Measurements from ENCODE around the gene SCFD2. TPM values are rescaled to one million over a fixed set of nuclear protein-coding genes. Genes with fewer than 3 reads are reported as not detected.
A peak's percentile ranks its signal among the peaks of the same experiment; 100 is the strongest.

The SCFD2 gene
- polyA plus RNA-seq, 3 donors from 2014 or later = 13.0 to 22.8 (median 21.4) TPM

GRCh38 chr4:52989865-52990264 is 376.0 kb downstream of the SCFD2 start:
- H3K4me3 Mint-ChIP-seq = no peak overlapping the region
- H3K9me3 Mint-ChIP-seq = no peaks in the 10 kb centered on the region
- H3K36me3 Mint-ChIP-seq = peaks cover 0 to 3% (median 0%) of the 10 kb centered on the region in 3 donors
- H3K27ac Mint-ChIP-seq = no peak overlapping the region
- no peaks in the 10 kb centered on the region for H3K4me1 Mint-ChIP-seq
- H3K27me3 Mint-ChIP-seq (ENCODE audit: low read depth in 3 of 3) = peaks cover 0 to 2% (median 0%) of the 10 kb centered on the region in 3 donors
- DNase-seq = no peak

- no peak for DNase-seq
- Mint-ChIP-seq H3K4me3 (no peak overlapping the region), H3K27ac (no peak overlapping the region), H3K27me3 (ENCODE audit: low read depth in 3 of 3) (peaks cover 0 to 2% (median 0%) of the 10 kb centered on the region in 3 donors), H3K4me1 (peaks cover 3 to 6% of the 10 kb centered on the region in 2 donors), H3K9me3 (no peaks in the 10 kb centered on the region), H3K36me3 (peaks cover 0 to 3% (median 0%) of the 10 kb centered on the region in 3 donors)
These were observed 378.3 kb downstream of the SCFD2 start for GRCh38 chr4:52987392-52988056.

GRCh38 chr4:52984462-52984881 is 381.4 kb downstream of the SCFD2 start:
- no peaks in the 10 kb centered on the region for H3K9me3 Mint-ChIP-seq
- no peak for DNase-seq
- peaks cover 3 to 6% of the 10 kb centered on the region in 2 donors for H3K4me1 Mint-ChIP-seq
- no peaks in the 10 kb centered on the region for H3K36me3 Mint-ChIP-seq
- no peak overlapping the region for H3K4me3 Mint-ChIP-seq
- H3K27me3 Mint-ChIP-seq (ENCODE audit: low read depth in 3 of 3) = no peaks in the 10 kb centered on the region
- H3K27ac Mint-ChIP-seq = no peak overlapping the region

- H3K4me3 Mint-ChIP-seq = no peak overlapping the region
- no peaks in the 10 kb centered on the region for H3K9me3 Mint-ChIP-seq
- H3K4me1 Mint-ChIP-seq = peaks cover 3 to 6% of the 10 kb centered on the region in 2 donors
- H3K36me3 Mint-ChIP-seq = no peaks in the 10 kb centered on the region
- peak overlapping the region in 1 of 6 donors; percentile 4 for H3K27ac Mint-ChIP-seq
- peak; percentile 13 to 37 (median 34) for DNase-seq
- no peaks in the 10 kb centered on the region for H3K27me3 Mint-ChIP-seq (ENCODE audit: low read depth in 3 of 3)
These were observed 382.1 kb downstream of the SCFD2 start for GRCh38 chr4:52983563-52984303.

GRCh38 chr4:52982946-52983340 is 382.9 kb downstream of the SCFD2 start:
- no peak for DNase-seq
- Mint-ChIP-seq H3K9me3 (no peaks in the 10 kb centered on the region), H3K4me3 (no peak overlapping the region), H3K36me3 (no peaks in the 10 kb centered on the region), H3K4me1 (peaks cover 3 to 6% of the 10 kb centered on the region in 2 donors), H3K27me3 (ENCODE audit: low read depth in 3 of 3) (no peaks in the 10 kb centered on the region), H3K27ac (no peak overlapping the region)

- no peaks in the 10 kb centered on the region for H3K9me3 Mint-ChIP-seq
- H3K27ac Mint-ChIP-seq = no peak overlapping the region
- H3K36me3 Mint-ChIP-seq = no peaks in the 10 kb centered on the region
- no peak overlapping the region for H3K4me3 Mint-ChIP-seq
- H3K27me3 Mint-ChIP-seq (ENCODE audit: low read depth in 3 of 3) = no peaks in the 10 kb centered on the region
- peaks cover 3 to 6% of the 10 kb centered on the region in 2 donors for H3K4me1 Mint-ChIP-seq
- no peak for DNase-seq
These were observed 383.5 kb downstream of the SCFD2 start for GRCh38 chr4:52982255-52982945.

- no peak for DNase-seq
- peaks cover 0 to 2% (median 0%) of the 10 kb centered on the region in 6 donors for H3K9me3 Mint-ChIP-seq
- H3K27me3 Mint-ChIP-seq (ENCODE audit: low read depth in 3 of 3) = no peaks in the 10 kb centered on the region
- no peak overlapping the region for H3K4me3 Mint-ChIP-seq
- H3K36me3 Mint-ChIP-seq = no peaks in the 10 kb centered on the region
- H3K4me1 Mint-ChIP-seq = peaks cover 3 to 6% of the 10 kb centered on the region in 2 donors
- H3K27ac Mint-ChIP-seq = no peak overlapping the region
These were observed 385.9 kb downstream of the SCFD2 start for GRCh38 chr4:52979821-52980590.

- no peak overlapping the region for H3K27ac Mint-ChIP-seq
- H3K4me3 Mint-ChIP-seq = no peak overlapping the region
- no peak for DNase-seq
- peaks cover 0 to 3% (median 0%) of the 10 kb centered on the region in 6 donors for H3K9me3 Mint-ChIP-seq
- no peaks in the 10 kb centered on the region for H3K27me3 Mint-ChIP-seq (ENCODE audit: low read depth in 3 of 3)
- H3K36me3 Mint-ChIP-seq = no peaks in the 10 kb centered on the region
- peaks cover 3 to 5% of the 10 kb centered on the region in 2 donors for H3K4me1 Mint-ChIP-seq
These were observed 386.8 kb downstream of the SCFD2 start for GRCh38 chr4:52979020-52979419.

GRCh38 chr4:52977252-52977651 is 388.6 kb downstream of the SCFD2 start:
- H3K27me3 Mint-ChIP-seq (ENCODE audit: low read depth in 3 of 3) = no peaks in the 10 kb centered on the region
- no peaks in the 10 kb centered on the region for H3K36me3 Mint-ChIP-seq
- H3K9me3 Mint-ChIP-seq = peaks cover 0 to 3% (median 0%) of the 10 kb centered on the region in 6 donors
- H3K4me3 Mint-ChIP-seq = no peak overlapping the region
- no peak overlapping the region for H3K27ac Mint-ChIP-seq
- DNase-seq = no peak
- no peaks in the 10 kb centered on the region for H3K4me1 Mint-ChIP-seq

GRCh38 chr4:52976523-52977230 is 389.2 kb downstream of the SCFD2 start:
- H3K27ac Mint-ChIP-seq = no peak overlapping the region
- peaks cover 0 to 3% (median 0%) of the 10 kb centered on the region in 6 donors for H3K9me3 Mint-ChIP-seq
- H3K4me1 Mint-ChIP-seq = no peaks in the 10 kb centered on the region
- no peaks in the 10 kb centered on the region for H3K36me3 Mint-ChIP-seq
- no peaks in the 10 kb centered on the region for H3K27me3 Mint-ChIP-seq (ENCODE audit: low read depth in 3 of 3)
- no peak overlapping the region for H3K4me3 Mint-ChIP-seq
- DNase-seq = no peak

- Mint-ChIP-seq H3K27ac (no peak overlapping the region), H3K4me3 (no peak overlapping the region), H3K27me3 (ENCODE audit: low read depth in 3 of 3) (peaks cover 0 to 3% (median 0%) of the 10 kb centered on the region in 3 donors), H3K4me1 (no peaks in the 10 kb centered on the region), H3K9me3 (peaks cover 0 to 5% (median 2%) of the 10 kb centered on the region in 6 donors), H3K36me3 (peaks cover 4 to 13% (median 8%) of the 10 kb centered on the region in 3 donors)
- no peak for DNase-seq
These were observed 397.2 kb downstream of the SCFD2 start for GRCh38 chr4:52968691-52969090.

GRCh38 chr4:52968241-52968640 is 397.6 kb downstream of the SCFD2 start:
- Mint-ChIP-seq H3K36me3 (peaks cover 4 to 13% (median 8%) of the 10 kb centered on the region in 3 donors), H3K27ac (no peak overlapping the region), H3K4me3 (no peak overlapping the region), H3K9me3 (peaks cover 0 to 5% (median 2%) of the 10 kb centered on the region in 6 donors), H3K4me1 (no peaks in the 10 kb centered on the region), H3K27me3 (ENCODE audit: low read depth in 3 of 3) (peaks cover 0 to 3% (median 0%) of the 10 kb centered on the region in 3 donors)
- DNase-seq = no peak

GRCh38 chr4:52966781-52967180 is 399.1 kb downstream of the SCFD2 start:
- Mint-ChIP-seq H3K9me3 (peaks cover 0 to 5% (median 2%) of the 10 kb centered on the region in 6 donors), H3K27ac (no peak overlapping the region), H3K4me1 (no peaks in the 10 kb centered on the region)

More at GRCh38 chr4:52966781-52967180, 399.1 kb downstream of the SCFD2 start:
- peaks cover 4 to 13% (median 8%) of the 10 kb centered on the region in 3 donors for H3K36me3 Mint-ChIP-seq
- DNase-seq = no peak
- peaks cover 0 to 3% (median 0%) of the 10 kb centered on the region in 3 donors for H3K27me3 Mint-ChIP-seq (ENCODE audit: low read depth in 3 of 3)
- H3K4me3 Mint-ChIP-seq = no peak overlapping the region

All from immature natural killer cell (primary cell).